Spinal cord (tissue), 10 donors: Measurements from ENCODE around the gene CHST3. TPM values are rescaled to one million over a fixed set of nuclear protein-coding genes. Genes with fewer than 3 reads are reported as not detected.

Source experiments
- DNase-seq, 6 donors: peaks; one replicate each; pipeline versions ENCODE4 v3.0.0 to v3.0.0-alpha.2; 2013 to 2015; ENCODE audit warnings: low spot score in 6 of 6, low read depth in 4 of 6
- H3K27ac ChIP-seq: one replicate; pipeline ENCODE4 v1.5.1; 2013; ENCODE audit warnings: low read depth, low read length, control low read depth
- H3K27me3 ChIP-seq: one replicate; pipeline ENCODE4 v1.6.1; 2013; ENCODE audit warnings: low read length; ENCODE audit not compliant: control insufficient read depth, insufficient read depth
- H3K36me3 ChIP-seq: one replicate; pipeline ENCODE4 v1.6.1; 2013; ENCODE audit warnings: low read length; ENCODE audit not compliant: control insufficient read depth, insufficient read depth
- H3K4me1 ChIP-seq: one replicate; pipeline ENCODE4 v1.6.1; 2013; ENCODE audit warnings: low read length; ENCODE audit not compliant: control insufficient read depth, insufficient read depth
- H3K4me3 ChIP-seq: one replicate; pipeline ENCODE4 v1.5.1; 2013; ENCODE audit warnings: low read depth, low read length, control low read depth
- H3K9me3 ChIP-seq: one replicate; pipeline ENCODE4 v1.6.1; 2013; ENCODE audit warnings: low read length; ENCODE audit not compliant: control insufficient read depth, insufficient read depth
- WGBS: methylation state at CpG from one replicate; pipeline ENCODE4 v1.1.5; 2013; ENCODE audit warnings: missing lambda C conversion rate; ENCODE audit not compliant: insufficient coverage; 5-methylcytosine and 5-hydroxymethylcytosine counted together
- polyA plus RNA-seq, 2 donors: library from polyadenylated mRNA; unstranded; fragments of 120-200 nt; gene quantifications; one replicate each; pipeline ENCODE4 v1.2.1, GENCODE V29; 2013; ENCODE audit not compliant: insufficient read length in 2 of 2
- total RNA-seq, 2 donors: library from RNA; depleted of rRNA in 1 of 2; stranded (reverse); fragments of 120-200 nt in 1 of 2; fragments of >200 nt in 1 of 2; gene quantifications; one replicate each; pipeline versions ENCODE4 v1.2.3 to v1.2.4, GENCODE V29; 2013 to 2014
- donor health status: healthy.

The CHST3 gene
- total and polyA plus RNA-seq, 4 donors, result 28.4 to 34.2 (median 31.3) TPM

GRCh38 chr10:71927159-71927558 lies 37.0 kb upstream of the CHST3 start:
- Histone ChIP-seq H3K27ac (no peak overlapping the region), H3K4me1 (peaks cover 10% of the 10 kb centered on the region), H3K27me3 (no peaks in the 10 kb centered on the region), H3K9me3 (no peaks in the 10 kb centered on the region), H3K36me3 (no peaks in the 10 kb centered on the region), H3K4me3 (no peak overlapping the region)
- 90% methylated on average over 3 of the region's 4 CpGs for WGBS
- DNase-seq, result no peak

GRCh38 chr10:71927776-71928592 lies 36.2 kb upstream of the CHST3 start:
- no peaks in the 10 kb centered on the region for H3K36me3 ChIP-seq
- H3K4me1 ChIP-seq, result peaks cover 3% of the 10 kb centered on the region
- H3K27me3 ChIP-seq, result no peaks in the 10 kb centered on the region
- no peak for DNase-seq
- no peaks in the 10 kb centered on the region for H3K9me3 ChIP-seq
- whole genome bisulfite sequencing, result 83% methylated on average over 2 of the region's 5 CpGs
- no peak overlapping the region for H3K27ac ChIP-seq
- H3K4me3 ChIP-seq, result no peak overlapping the region

- no peak for DNase-seq
- Histone ChIP-seq H3K27me3 (no peaks in the 10 kb centered on the region), H3K4me1 (no peaks in the 10 kb centered on the region), H3K4me3 (no peak overlapping the region), H3K27ac (no peak overlapping the region), H3K36me3 (no peaks in the 10 kb centered on the region), H3K9me3 (no peaks in the 10 kb centered on the region)
- WGBS, result no CpG with 5 or more reads among the region's 1 CpG
Measured at GRCh38 chr10:71931295-71931694, 32.9 kb upstream of the CHST3 start.

GRCh38 chr10:71933651-71934050 lies 30.5 kb upstream of the CHST3 start:
- no peaks in the 10 kb centered on the region for H3K27me3 ChIP-seq
- no peaks in the 10 kb centered on the region for H3K4me1 ChIP-seq
- H3K36me3 ChIP-seq, result no peaks in the 10 kb centered on the region
- no peak overlapping the region for H3K27ac ChIP-seq
- no CpG with 5 or more reads among the region's 1 CpG for WGBS
- no peak overlapping the region for H3K4me3 ChIP-seq
- DNase-seq, result no peak
- H3K9me3 ChIP-seq, result peaks cover 3% of the 10 kb centered on the region

GRCh38 chr10:71938211-71938610 lies 26.0 kb upstream of the CHST3 start:
- 100% methylated on average over 1 of the region's 1 CpG for WGBS
- no peak for DNase-seq
- Histone ChIP-seq H3K4me1 (no peaks in the 10 kb centered on the region), H3K27ac (no peak overlapping the region), H3K36me3 (no peaks in the 10 kb centered on the region), H3K27me3 (no peaks in the 10 kb centered on the region), H3K4me3 (no peak overlapping the region), H3K9me3 (peaks cover 3% of the 10 kb centered on the region)

- Histone ChIP-seq H3K4me3 (no peak overlapping the region), H3K36me3 (no peaks in the 10 kb centered on the region), H3K27me3 (no peaks in the 10 kb centered on the region), H3K9me3 (peaks cover 3% of the 10 kb centered on the region), H3K4me1 (no peaks in the 10 kb centered on the region), H3K27ac (no peak overlapping the region)
- no peak for DNase-seq
- WGBS, result 95% methylated on average over 2 of the region's 4 CpGs
Measured at GRCh38 chr10:71939304-71939703, 24.9 kb upstream of the CHST3 start.

GRCh38 chr10:71939861-71940474 lies 24.2 kb upstream of the CHST3 start:
- 93% methylated on average over 21 of the region's 26 CpGs for WGBS
- Histone ChIP-seq H3K27me3 (no peaks in the 10 kb centered on the region), H3K4me3 (no peak overlapping the region), H3K9me3 (peaks cover 3% of the 10 kb centered on the region), H3K4me1 (no peaks in the 10 kb centered on the region), H3K36me3 (no peaks in the 10 kb centered on the region), H3K27ac (no peak overlapping the region)
- no peak for DNase-seq

GRCh38 chr10:71940752-71941151 lies 23.4 kb upstream of the CHST3 start:
- Histone ChIP-seq H3K27ac (no peak overlapping the region), H3K4me3 (no peak overlapping the region), H3K9me3 (peaks cover 5% of the 10 kb centered on the region), H3K27me3 (no peaks in the 10 kb centered on the region), H3K4me1 (no peaks in the 10 kb centered on the region), H3K36me3 (no peaks in the 10 kb centered on the region)
- DNase-seq, result no peak
- WGBS, result 96% methylated on average over 4 of the region's 4 CpGs

GRCh38 chr10:71941318-71941717 lies 22.9 kb upstream of the CHST3 start:
- Histone ChIP-seq H3K36me3 (no peaks in the 10 kb centered on the region), H3K4me3 (no peak overlapping the region), H3K27ac (no peak overlapping the region), H3K9me3 (peaks cover 6% of the 10 kb centered on the region), H3K4me1 (no peaks in the 10 kb centered on the region), H3K27me3 (no peaks in the 10 kb centered on the region)
- no peak for DNase-seq
- WGBS, result 80% methylated on average over 2 of the region's 8 CpGs
